IMR-90 (cell line): ENCODE measurements around the gene CHN2. TPM values are rescaled to one million over a fixed set of nuclear protein-coding genes. Genes with fewer than 3 reads are reported as not detected.

Experiments
- ATAC-seq: fragments of 200-7000 bp; cut with Tn5 transposase; 2 replicates; pipeline ENCODE4 v1.9.1; 2020; ENCODE audit warnings: low read depth, mild to moderate bottlenecking, moderate library complexity
- BruUV-seq: library from RNA; stranded (reverse); fragments of 400-500 nt; replicated peaks from 2 replicates; lab custom pipeline; 2021; lab: Mats Ljungman, UMichigan
- CTCF ChIA-PET: fragments of 300-600 bp; formaldehyde crosslinking; extraction: SDS; loops from one replicate; lab custom pipeline; 2021; ENCODE audit warnings: antibody characterized with exemption; lab: Yijun Ruan, JAX
- POLR2A ChIA-PET: fragments of 300-600 bp; sonication (Branson Sonifier 250); formaldehyde crosslinking; loops from one replicate; lab custom pipeline; 2022; ENCODE audit warnings: antibody characterized with exemption; ENCODE audit not compliant: unreplicated experiment; lab: Charles Lee
- DNase-seq: peaks from one replicate; pipeline ENCODE4 v3.0.0; 2013
- H2AFZ ChIP-seq: replicated peaks from 2 replicates; pipeline ENCODE3; 2013; ENCODE audit warnings: low read length, mild to moderate bottlenecking; ENCODE audit not compliant: poor library complexity
- H2AK5ac ChIP-seq: 2 replicates; pipeline ENCODE4 v1.6.1; 2013; ENCODE audit warnings: low read depth, low read length, inconsistent platforms
- H2AK9ac ChIP-seq: replicated peaks from 2 replicates; pipeline ENCODE3; 2013; ENCODE audit warnings: mild to moderate bottlenecking, low read depth, low read length, moderate library complexity; ENCODE audit not compliant: poor library complexity
- H2BK120ac ChIP-seq: 2 replicates; pipeline ENCODE4 v1.6.1; 2013; ENCODE audit warnings: low read depth, low read length, inconsistent platforms
- H2BK15ac ChIP-seq: 3 replicates; pipeline ENCODE4 v1.6.1; 2013; ENCODE audit warnings: low read depth, low read length, inconsistent platforms
- H2BK20ac ChIP-seq: 2 replicates; pipeline ENCODE4 v1.6.1; 2013; ENCODE audit warnings: low read depth, mild to moderate bottlenecking, inconsistent platforms, low read length, moderate library complexity
- H2BK5ac ChIP-seq: 2 replicates; pipeline ENCODE4 v1.6.1; 2013; ENCODE audit warnings: mild to moderate bottlenecking, low read depth, low read length, inconsistent platforms; ENCODE audit not compliant: poor library complexity, severe bottlenecking
- H3K14ac ChIP-seq: replicated peaks from 2 replicates; pipeline ENCODE4 v1.6.1; 2013; ENCODE audit warnings: low read depth, low read length, inconsistent platforms
- H3K18ac ChIP-seq: 2 replicates; pipeline ENCODE4 v1.6.1; 2013; ENCODE audit warnings: low read depth, low read length, control low read depth
- H3K23ac ChIP-seq: 2 replicates; pipeline ENCODE4 v1.6.1; 2013; ENCODE audit warnings: low read depth, low read length, inconsistent platforms
- H3K27ac ChIP-seq: 2 replicates; pipeline ENCODE4 v1.5.1; 2013; ENCODE audit warnings: mild to moderate bottlenecking, control low read depth, low read length; ENCODE audit not compliant: insufficient read depth
- H3K27me3 ChIP-seq: 2 replicates; pipeline ENCODE4 v1.6.1; 2013; ENCODE audit warnings: low read length; ENCODE audit not compliant: control insufficient read depth, insufficient read depth
- H3K36me3 ChIP-seq: 2 replicates; pipeline ENCODE4 v1.6.1; 2013; ENCODE audit warnings: low read length, mixed read lengths; ENCODE audit not compliant: control insufficient read depth, insufficient read depth
- H3K4ac ChIP-seq: 2 replicates; pipeline ENCODE4 v1.6.1; 2013; ENCODE audit warnings: low read depth, low read length, inconsistent platforms
- H3K4me1 ChIP-seq: 2 replicates; pipeline ENCODE4 v1.6.1; 2013; ENCODE audit warnings: low read length, mixed read lengths; ENCODE audit not compliant: control insufficient read depth, insufficient read depth
- H3K4me2 ChIP-seq: 2 replicates; pipeline ENCODE4 v1.6.1; 2013; ENCODE audit warnings: low read depth, mild to moderate bottlenecking, control low read depth, low read length, moderate library complexity
- H3K4me3 ChIP-seq: 2 replicates; pipeline ENCODE4 v1.5.1; 2013; ENCODE audit warnings: low read depth, mild to moderate bottlenecking, control low read depth, low read length, moderate library complexity; ENCODE audit not compliant: insufficient read depth
- H3K56ac ChIP-seq: 2 replicates; pipeline ENCODE4 v1.6.1; 2013; ENCODE audit warnings: low read length, inconsistent platforms; ENCODE audit not compliant: insufficient read depth; ENCODE audit errors: extremely low read depth
- H3K79me1 ChIP-seq, 2 experiments: 2 replicates each; pipeline ENCODE4 v1.6.1; 2013; ENCODE audit warnings: low read length in 2 of 2, inconsistent platforms in 1 of 2, low read depth in 1 of 2
- H3K9ac ChIP-seq: 2 replicates; pipeline ENCODE4 v1.6.1; 2013; ENCODE audit warnings: low read depth, low read length, control low read depth
- H3K9me1 ChIP-seq: 2 replicates; pipeline ENCODE4 v1.6.1; 2013; ENCODE audit warnings: low read length, inconsistent platforms; ENCODE audit not compliant: insufficient read depth
- H3K9me3 ChIP-seq: 2 replicates; pipeline ENCODE4 v1.6.1; 2013; ENCODE audit warnings: low read length; ENCODE audit not compliant: control insufficient read depth, insufficient read depth
- H4K20me1 ChIP-seq: 2 replicates; pipeline ENCODE4 v1.6.1; 2013; ENCODE audit warnings: low read length, inconsistent platforms; ENCODE audit not compliant: insufficient read depth
- H4K5ac ChIP-seq: 2 replicates; pipeline ENCODE4 v1.6.1; 2013; ENCODE audit warnings: mild to moderate bottlenecking, low read depth, low read length, control low read depth
- H4K8ac ChIP-seq, 2 experiments: 2 replicates each; pipeline ENCODE4 v1.6.1; 2013; ENCODE audit warnings: low read depth in 2 of 2, low read length in 2 of 2, control low read depth in 1 of 2, inconsistent platforms in 1 of 2
- H4K91ac ChIP-seq: 2 replicates; pipeline ENCODE4 v1.6.1; 2013; ENCODE audit warnings: low read depth, low read length, inconsistent platforms; ENCODE audit not compliant: insufficient read depth
- BHLHE40 ChIP-seq: fragments of 150-350 bp; IDR thresholded peaks from 2 replicates; pipeline ENCODE4 v1.6.1; 2016; ENCODE audit warnings: mild to moderate bottlenecking, low read depth, low read length
- CEBPB ChIP-seq: IDR thresholded peaks from 2 replicates; pipeline ENCODE4 v1.6.1; 2012; ENCODE audit warnings: low read depth, low read length, improper control_type of control experiment
- CHD1 ChIP-seq: IDR thresholded peaks from 2 replicates; pipeline ENCODE4 v1.6.1; 2012; ENCODE audit warnings: low read depth, low read length, improper control_type of control experiment
- ELK1 ChIP-seq: fragments of 150-350 bp; IDR thresholded peaks from 2 replicates; pipeline ENCODE4 v1.6.1; 2016; ENCODE audit warnings: low read depth, mild to moderate bottlenecking, low read length, moderate library complexity, borderline replicate concordance
- FOS ChIP-seq: fragments of 150-350 bp; IDR thresholded peaks from 2 replicates; pipeline ENCODE4 v1.6.1; 2016; ENCODE audit warnings: low read depth, low read length
- MAZ ChIP-seq: IDR thresholded peaks from 2 replicates; pipeline ENCODE4 v1.6.1; 2012; ENCODE audit warnings: low read depth, mild to moderate bottlenecking, low read length, improper control_type of control experiment, moderate library complexity, borderline replicate concordance
- MXI1 ChIP-seq: IDR thresholded peaks from 2 replicates; pipeline ENCODE4 v1.6.1; 2012; ENCODE audit warnings: low read depth, mild to moderate bottlenecking, low read length, moderate library complexity, borderline replicate concordance
- NFE2L2 ChIP-seq: fragments of 150-350 bp; IDR thresholded peaks from 2 replicates; pipeline ENCODE4 v1.6.1; 2016; ENCODE audit warnings: low read depth, mild to moderate bottlenecking, low read length
- POLR2A ChIP-seq: IDR thresholded peaks from 2 replicates; pipeline ENCODE4 v1.6.1; 2012; ENCODE audit warnings: mild to moderate bottlenecking, low read depth, low read length
- RAD21 ChIP-seq: IDR thresholded peaks from 2 replicates; pipeline ENCODE4 v1.6.1; 2012; ENCODE audit warnings: low read length, improper control_type of control experiment
- RCOR1 ChIP-seq: IDR thresholded peaks from 2 replicates; pipeline ENCODE4 v1.6.1; 2012; ENCODE audit warnings: mild to moderate bottlenecking, low read length, improper control_type of control experiment; ENCODE audit not compliant: insufficient replicate concordance
- RFX5 ChIP-seq: IDR thresholded peaks from 2 replicates; pipeline ENCODE4 v1.8.0; 2012; ENCODE audit warnings: low read depth, mild to moderate bottlenecking, low read length, moderate library complexity
- WGBS, 2 experiments: methylation state at CpG; one replicate each; pipeline versions ENCODE4 v1.1.5 to v1.1.7; 2013; ENCODE audit warnings: missing lambda C conversion rate in 2 of 2; ENCODE audit not compliant: insufficient read length in 1 of 2; ENCODE audit errors: extremely low coverage in 2 of 2; 5-methylcytosine and 5-hydroxymethylcytosine counted together
- dilution Hi-C: fragments of 300-500 bp; cut with HindIII; formaldehyde crosslinking; loops from one replicate; pipeline ENCODE4 v1.14.3; 2018; ENCODE audit warnings: low sequenced_read_pairs; ENCODE audit not compliant: unreplicated experiment
- in situ Hi-C: fragments of 300-500 bp; cut with MboI; formaldehyde crosslinking; loops from 3 replicates; pipeline ENCODE4 v1.14.3; 2019; ENCODE audit warnings: low sequenced_read_pairs, inconsistent platforms, mixed read lengths
- intact Hi-C: fragments of 100-400 bp; cut with micrococcal nuclease; formaldehyde crosslinking; loops from 2 replicates; pipeline ENCODE4 v1.10.0; 2022
- polyA plus RNA-seq, 3 experiments: library from polyadenylated mRNA; depleted of rRNA; stranded (reverse); fragments of >200 nt; gene quantifications; 2 replicates each; pipeline ENCODE4 v1.2.3, GENCODE V29; 2012; ENCODE audit warnings: low replicate concordance in 1 of 3
- total RNA-seq: library from RNA; depleted of rRNA; stranded (reverse); fragments of >200 nt; gene quantifications from 2 replicates; pipeline ENCODE4 v1.2.3, GENCODE V29; 2012

CHN2 gene
- total and polyA plus RNA-seq, 2 of the 4 experiments (the other 2 are of a cell fraction): not detected

DNA sequence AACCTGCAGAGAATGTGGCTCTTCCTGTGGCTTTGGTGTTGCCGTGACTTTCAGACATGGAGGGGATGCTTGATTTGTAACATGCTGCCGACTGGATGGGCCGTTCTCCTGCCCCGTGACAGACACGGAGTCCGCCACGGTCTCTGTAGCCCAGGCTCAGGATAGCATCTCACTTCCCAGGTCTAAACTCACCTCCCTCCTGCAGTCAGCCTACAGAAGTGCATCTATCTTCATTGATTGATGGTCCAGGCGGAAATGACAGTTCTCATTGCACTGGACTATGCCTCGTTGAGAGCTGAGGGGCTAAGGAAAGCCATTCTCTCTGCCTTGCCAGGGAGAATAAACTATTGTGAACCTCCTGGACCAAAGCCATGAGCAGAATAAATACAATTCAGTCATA is 77.5 kb downstream of the CHN2 start:
- Histone ChIP-seq H2AK9ac (no peak overlapping the region), H3K9me3 (no peaks in the 10 kb centered on the region), H3K18ac (no peak overlapping the region), H3K4me1 (no peaks in the 10 kb centered on the region), H3K9me1 (no peaks in the 10 kb centered on the region), H2BK15ac (no peak overlapping the region), H2AFZ (no peak overlapping the region), H3K4me2 (no peak overlapping the region), H2BK20ac (no peak overlapping the region), H2AK5ac (no peak overlapping the region), H3K56ac (no peak overlapping the region), H3K27ac (no peak overlapping the region), H4K8ac (no peak overlapping the region), H4K5ac (no peak overlapping the region), H3K4ac (no peak overlapping the region), H3K4me3 (no peak overlapping the region), H3K9ac (no peak overlapping the region), H3K27me3 (no peaks in the 10 kb centered on the region), H2BK120ac (no peak overlapping the region), H3K23ac (no peak overlapping the region), H4K20me1 (no peaks in the 10 kb centered on the region), H3K14ac (no peak overlapping the region), H4K91ac (no peak overlapping the region), H2BK5ac (no peak overlapping the region), H3K79me1 (no peaks in the 10 kb centered on the region), H3K36me3 (no peaks in the 10 kb centered on the region)
- no TSS peak for BruUV-seq
- DNase-seq (no peak), ATAC-seq (no peak)
- intact Hi-C loops: no loop called here
- in situ Hi-C loops: no loop called here
- ChIA-PET POLR2A (no interaction called here), CTCF (no interaction called here)
- no peak for TF ChIP-seq CHD1
- TF ChIP-seq RFX5: no peak
- no peak for TF ChIP-seq CEBPB
- no peak for TF ChIP-seq POLR2A
- TF ChIP-seq ELK1: no peak
- no peak for TF ChIP-seq NFE2L2
- TF ChIP-seq MAZ: no peak
- no peak for TF ChIP-seq RCOR1
- no peak for TF ChIP-seq RAD21
- no peak for TF ChIP-seq BHLHE40
- no peak for TF ChIP-seq FOS
- no peak for TF ChIP-seq MXI1
- no CpG with 5 or more reads among the region's 9 CpGs for WGBS, 2 experiments
- dilution Hi-C loops: no loop called here
